GM19043 (cell line): Measurements from ENCODE around the gene CSRNP3.

Experiments used
- ATAC-seq: cut with Tn5 transposase; IDR thresholded peaks from one replicate; pipeline ENCODE4 v1.9.1; 2021; ENCODE audit warnings: low read depth; ENCODE audit not compliant: unreplicated experiment

CSRNP3 gene

GRCh38 chr2:165536851-165537499, 67.5 kb downstream of the CSRNP3 start:
- ATAC-seq = no peak

GRCh38 chr2:165539985-165540384, 70.5 kb downstream of the CSRNP3 start:
- ATAC-seq = no peak

GRCh38 chr2:165544897-165545296, 75.4 kb downstream of the CSRNP3 start:
- peak; percentile 79 for ATAC-seq

GRCh38 chr2:165547900-165548299, 78.4 kb downstream of the CSRNP3 start:
- ATAC-seq = no peak

GRCh38 chr2:165549619-165550018, 80.1 kb downstream of the CSRNP3 start:
- no peak for ATAC-seq

- ATAC-seq = no peak
Measured at GRCh38 chr2:165558832-165559231, 89.3 kb downstream of the CSRNP3 start.

- ATAC-seq = no peak
Measured at GRCh38 chr2:165560377-165560988, 91.0 kb downstream of the CSRNP3 start.

- ATAC-seq = no peak
Measured at GRCh38 chr2:165561516-165561915, 92.0 kb downstream of the CSRNP3 start.

- ATAC-seq = no peak
Measured at GRCh38 chr2:165562233-165562632, 92.7 kb downstream of the CSRNP3 start.

GRCh38 chr2:165563468-165564225, 94.1 kb downstream of the CSRNP3 start:
- no peak for ATAC-seq

GRCh38 chr2:165566008-165566407, 96.5 kb downstream of the CSRNP3 start:
- ATAC-seq = no peak

GRCh38 chr2:165567273-165567672, 97.8 kb downstream of the CSRNP3 start:
- ATAC-seq = no peak

GRCh38 chr2:165568361-165568760, 98.9 kb downstream of the CSRNP3 start:
- no peak for ATAC-seq

GRCh38 chr2:165571477-165571876, 102.0 kb downstream of the CSRNP3 start:
- no peak for ATAC-seq

- no peak for ATAC-seq
Measured at GRCh38 chr2:165572151-165572550, 102.7 kb downstream of the CSRNP3 start.

GRCh38 chr2:165573534-165574461, 104.3 kb downstream of the CSRNP3 start:
- ATAC-seq = no peak

- no peak for ATAC-seq
Measured at GRCh38 chr2:165575044-165575615, 105.6 kb downstream of the CSRNP3 start.

GRCh38 chr2:165576409-165577154, 107.1 kb downstream of the CSRNP3 start:
- no peak for ATAC-seq

GRCh38 chr2:165582409-165582808, 112.9 kb downstream of the CSRNP3 start:
- ATAC-seq = no peak
